Limb (tissue), 2 donors: Measurements from ENCODE around the gene SPACA7.
"Not testable (repeated sequence)": the region's sequence is repeated elsewhere in the genome, so short reads cannot be mapped to it uniquely, and the experiment has no call there.

Source experiments
- DNase-seq, 2 donors: peaks; one replicate each; pipeline ENCODE4 v3.0.0-alpha.2; 2016; ENCODE audit errors: extremely low spot score in 2 of 2

SPACA7 gene

GRCh38 chr13:112417079-112417478 is 40.9 kb downstream of the SPACA7 start:
- DNase-seq: no peak

DNA sequence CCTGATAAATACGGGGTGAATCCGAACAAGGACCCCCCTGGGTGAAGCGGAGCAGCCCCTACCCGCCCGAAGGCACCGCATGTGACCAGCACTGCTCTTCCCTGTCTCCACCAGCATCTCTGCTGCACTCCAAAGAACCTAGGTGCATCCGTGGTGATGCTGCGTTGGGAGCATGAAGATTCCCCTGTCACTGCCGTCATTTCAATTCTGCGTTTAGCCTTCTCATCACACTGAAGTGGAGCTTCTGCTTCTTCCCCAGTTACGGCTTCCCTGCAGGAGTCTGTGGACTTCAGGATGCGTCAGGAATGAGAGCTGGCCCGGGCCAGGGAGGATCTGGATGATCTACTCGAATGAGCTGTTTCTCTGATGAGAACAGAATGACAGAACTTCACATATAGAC is 47.9 kb downstream of the SPACA7 start:
- DNase-seq: no peak

DNA sequence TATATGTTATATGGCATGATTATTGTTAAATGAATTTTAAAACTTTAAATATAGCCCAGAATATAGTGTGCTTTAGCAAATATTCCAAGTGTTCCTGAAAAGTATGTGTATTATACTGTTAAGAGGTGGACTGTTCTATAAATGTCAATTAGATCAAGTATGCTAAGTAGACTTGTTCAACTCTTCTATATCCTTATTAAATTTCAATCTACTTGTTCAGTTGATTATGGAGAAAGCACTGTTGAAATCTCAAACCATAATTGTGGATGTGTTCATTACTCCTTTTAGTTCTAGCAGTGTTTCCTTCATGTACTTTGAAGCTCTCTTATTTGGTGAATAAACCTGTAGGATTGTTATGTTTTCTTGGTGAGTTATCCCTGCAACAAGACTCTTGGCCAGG is 52.5 kb downstream of the SPACA7 start:
- DNase-seq: no peak

GRCh38 chr13:112431734-112432133 is 55.6 kb downstream of the SPACA7 start:
- DNase-seq: no peak

- DNase-seq: not testable (repeated sequence)
Measured at GRCh38 chr13:112432734-112433133, 56.6 kb downstream of the SPACA7 start.

GRCh38 chr13:112433517-112433916 is 57.4 kb downstream of the SPACA7 start:
- not testable (repeated sequence) for DNase-seq

DNA sequence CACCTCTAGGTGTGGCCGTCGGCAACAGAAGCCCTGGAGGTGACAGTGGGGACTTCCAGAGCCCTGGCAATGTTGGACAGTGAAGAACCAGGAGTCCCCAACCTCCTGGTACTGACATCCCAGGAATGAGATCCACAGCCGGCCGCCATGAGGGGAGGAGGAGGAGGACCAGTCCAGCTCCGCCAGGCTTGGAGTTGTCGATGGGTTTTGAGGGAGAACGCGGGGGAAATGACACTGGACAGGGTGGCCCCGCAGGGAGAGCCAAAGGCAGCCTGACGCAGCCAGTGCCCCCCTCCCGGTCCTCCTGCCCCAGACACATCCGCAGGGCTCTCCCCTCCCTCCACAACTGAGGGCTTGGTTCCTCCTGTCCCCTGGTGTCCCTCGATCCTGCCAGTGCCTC is 57.9 kb downstream of the SPACA7 start:
- no peak for DNase-seq

DNA sequence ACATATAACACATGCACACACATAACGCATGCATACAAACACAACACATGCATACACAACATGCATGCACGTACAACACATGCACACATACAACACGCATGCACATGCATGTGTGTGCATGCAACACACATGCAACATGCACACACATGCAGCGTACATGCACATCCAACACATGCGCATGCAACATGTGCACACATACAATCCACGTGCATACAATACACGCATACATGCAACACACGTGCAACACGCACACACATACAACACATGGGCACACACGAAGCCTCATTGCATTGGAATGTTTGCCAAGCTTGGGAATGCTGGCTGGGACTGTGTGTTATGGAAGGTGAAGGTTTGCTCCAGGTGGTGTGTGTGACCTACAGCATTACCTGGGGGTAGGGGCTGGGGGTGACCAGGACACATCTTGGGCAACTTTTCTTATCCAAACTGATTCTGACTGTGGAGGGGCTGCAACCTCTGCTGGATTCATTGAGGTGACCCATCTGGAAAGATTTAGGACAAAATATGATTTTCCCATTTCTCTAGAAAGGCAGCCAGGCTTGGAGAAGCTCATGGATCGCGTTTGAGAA is 58.9 kb downstream of the SPACA7 start:
- DNase-seq: no peak

DNA sequence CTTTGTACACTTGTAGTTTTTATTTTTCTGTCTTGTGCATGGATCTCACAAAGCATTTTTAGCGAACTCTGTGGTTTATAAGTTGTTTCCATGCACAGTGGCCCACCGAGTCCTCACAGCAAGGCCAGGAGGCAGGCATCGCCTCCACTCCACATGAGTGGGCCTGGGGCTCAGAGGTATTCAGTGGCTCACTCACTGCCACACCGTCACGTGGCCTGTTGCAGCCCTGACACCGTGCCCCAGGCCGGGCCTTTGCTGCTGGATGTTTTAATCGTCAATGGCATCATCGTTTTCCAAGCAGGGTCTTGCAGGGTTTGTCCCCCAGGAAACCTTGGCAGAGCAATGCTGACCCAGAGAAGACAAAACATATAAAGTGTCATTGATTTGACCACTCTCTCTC is 59.8 kb downstream of the SPACA7 start:
- no peak for DNase-seq

DNA sequence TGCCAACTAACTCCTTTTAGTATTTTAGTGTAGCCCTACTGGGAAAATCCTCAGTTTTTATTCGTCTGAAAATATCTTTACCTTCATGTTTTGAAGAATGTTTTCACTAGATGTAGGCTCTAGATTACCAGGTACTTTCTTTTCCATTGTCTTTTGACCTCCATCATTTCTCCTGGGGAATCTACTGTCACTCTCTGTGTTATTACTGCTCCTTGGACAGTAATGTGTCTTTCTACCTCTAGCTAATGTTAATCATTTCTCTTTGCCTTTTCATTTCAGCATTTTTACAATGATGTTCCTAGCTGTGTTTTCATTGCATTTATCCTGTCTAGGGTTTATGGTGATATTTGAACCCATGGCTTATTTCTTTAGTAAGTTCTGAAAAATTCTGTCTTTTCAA is 61.9 kb downstream of the SPACA7 start:
- DNase-seq: no peak

DNA sequence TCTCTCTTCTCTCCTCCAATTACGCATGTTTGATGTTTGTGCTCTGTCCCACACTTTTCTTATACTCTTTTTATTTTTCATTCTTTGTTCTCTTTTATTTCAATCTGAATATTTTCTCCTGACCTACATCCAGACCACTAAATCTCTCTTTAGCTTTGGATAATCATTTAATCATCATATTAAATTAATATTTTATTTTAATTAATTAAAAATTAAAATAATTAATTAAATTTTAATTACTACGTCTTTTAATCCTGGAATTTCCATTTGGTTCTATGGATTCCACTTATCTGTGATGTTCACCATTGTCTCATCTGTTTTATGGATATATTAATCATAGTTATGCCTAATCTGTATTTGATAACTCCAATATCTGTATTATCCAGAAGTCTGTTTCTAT is 62.4 kb downstream of the SPACA7 start:
- no peak for DNase-seq

DNA sequence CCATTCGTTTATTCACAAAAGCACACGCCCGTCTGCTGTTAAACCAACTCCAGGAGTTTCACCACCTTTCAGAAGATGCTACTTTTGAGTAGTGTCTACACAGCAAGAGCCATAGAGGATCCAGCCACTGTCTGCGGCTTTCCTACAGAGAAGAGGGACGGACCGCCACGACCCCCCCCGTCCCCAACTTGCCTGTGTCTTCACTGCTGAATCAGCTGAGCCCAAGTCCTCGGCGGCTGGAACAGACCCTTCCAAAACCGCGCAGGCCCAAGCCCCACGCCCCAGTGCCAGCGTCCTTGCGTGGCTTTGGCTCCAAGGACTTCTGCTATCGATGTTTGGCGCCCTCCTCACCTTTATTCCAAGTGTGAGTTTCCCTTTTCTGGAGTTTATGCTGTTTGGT is 65.1 kb downstream of the SPACA7 start:
- DNase-seq: no peak

- no peak for DNase-seq
Measured at GRCh38 chr13:112441779-112442310, 65.7 kb downstream of the SPACA7 start.

DNA sequence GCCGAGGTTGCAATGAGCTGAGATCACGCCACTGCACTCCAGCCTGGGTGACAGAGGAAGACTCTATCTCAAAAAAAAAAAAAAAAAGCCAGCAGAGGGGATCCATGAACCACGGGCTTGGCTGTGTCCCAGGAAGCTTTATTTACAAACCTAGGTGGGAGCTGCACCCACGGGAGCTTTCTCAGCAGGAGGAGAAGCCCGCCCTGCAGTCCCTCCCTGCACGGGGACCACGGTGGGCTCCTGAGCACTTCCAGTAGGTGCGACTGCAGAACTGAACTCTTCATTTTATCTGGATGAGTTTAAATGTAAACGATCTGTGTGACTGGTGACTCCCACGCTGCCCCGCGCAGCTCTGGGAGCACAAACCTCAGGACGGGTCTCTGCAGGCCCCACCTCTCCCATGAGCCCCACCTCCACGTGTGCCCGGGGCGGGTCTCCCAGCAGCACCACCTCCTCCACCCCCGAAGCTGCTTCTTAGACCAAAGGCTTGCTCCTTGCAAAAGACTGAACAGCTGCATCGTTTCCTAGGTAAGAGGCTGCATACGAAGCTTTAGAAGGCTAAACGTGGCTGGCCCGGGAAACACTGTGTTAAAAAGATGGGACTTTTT is 66.4 kb downstream of the SPACA7 start:
- DNase-seq: no peak

- peak in 1 of 2 donors; percentile 72 for DNase-seq
Measured at GRCh38 chr13:112443191-112443994, 67.2 kb downstream of the SPACA7 start.

- peak; percentile 44 to 89 for DNase-seq
Measured at GRCh38 chr13:112443995-112444311, 67.8 kb downstream of the SPACA7 start.

- DNase-seq: peak in 1 of 2 donors; percentile 23
Measured at GRCh38 chr13:112444416-112445399, 68.6 kb downstream of the SPACA7 start.

DNA sequence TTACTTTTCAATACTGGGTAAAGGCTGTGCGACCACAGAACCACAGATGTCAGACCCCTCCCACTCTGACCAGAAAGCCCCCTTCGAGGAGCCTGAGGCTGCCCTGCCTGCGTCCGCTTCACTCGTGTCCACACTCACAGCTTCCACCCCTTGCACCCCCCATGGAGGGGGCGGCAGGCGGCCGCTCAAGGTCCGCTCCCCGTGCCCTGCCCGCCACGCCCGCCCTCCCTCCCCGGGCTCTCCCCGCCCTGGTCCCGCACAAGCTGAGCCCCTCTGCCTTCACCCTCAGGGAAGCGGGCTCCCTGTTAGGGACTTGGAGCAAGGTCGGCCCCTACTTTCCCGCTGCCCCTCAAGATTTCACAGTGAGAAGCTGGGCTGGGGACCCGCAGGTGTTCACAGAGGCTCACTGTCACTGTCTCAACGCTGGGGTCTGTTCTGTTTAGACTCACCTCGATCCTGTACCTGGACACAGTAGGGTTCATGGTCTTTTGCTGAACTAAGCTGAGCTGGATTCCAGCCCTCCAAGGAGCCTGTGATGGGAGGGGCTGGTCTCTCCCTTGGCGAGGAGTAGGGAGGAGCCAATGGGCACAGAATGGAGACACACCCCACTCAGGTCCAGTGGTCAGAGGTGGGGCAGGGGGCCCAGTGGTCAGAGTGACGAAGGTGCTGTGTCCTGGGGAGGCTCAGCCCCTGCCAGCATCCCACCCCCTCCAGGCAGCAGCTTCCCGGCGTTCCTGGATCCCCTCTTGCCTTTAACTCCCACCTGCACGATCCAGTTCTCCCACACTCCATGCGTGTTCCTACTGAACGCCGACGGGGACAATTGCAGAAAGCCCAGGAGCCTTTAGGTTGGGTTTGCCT is 69.5 kb downstream of the SPACA7 start:
- DNase-seq: peak in 1 of 2 donors; percentile 23

GRCh38 chr13:112446347-112446861 is 70.2 kb downstream of the SPACA7 start:
- DNase-seq: peak in 1 of 2 donors; percentile 20

DNA sequence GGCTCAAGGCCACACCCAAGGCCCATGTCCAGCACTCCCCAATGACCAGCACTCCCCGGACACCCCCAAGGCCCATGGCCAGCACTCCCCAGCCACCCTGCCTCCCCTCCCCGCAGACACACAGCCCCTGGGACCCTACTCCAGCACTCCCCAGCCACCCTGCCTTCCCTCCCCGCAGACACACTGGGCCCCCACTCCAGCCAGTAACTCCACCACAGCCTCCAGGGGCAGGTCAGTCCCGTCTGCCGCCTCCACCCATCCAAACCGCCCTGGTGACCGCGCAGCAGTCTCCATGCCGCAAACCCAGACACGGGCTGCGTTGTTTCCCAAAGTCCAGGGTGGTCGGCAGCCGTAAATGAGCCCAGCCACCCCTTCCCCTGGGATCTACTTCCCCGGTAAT is 70.7 kb downstream of the SPACA7 start:
- DNase-seq: peak in 1 of 2 donors; percentile 29
